ENCODE data around the gene GRID1.

The GRID1 gene

GRCh38 chr10:86293396-86293791 lies 73.2 kb downstream of the GRID1 start:
- Mint-ChIP-seq H3K36me3 (ENCODE audit: low read depth) (no peaks in the 10 kb centered on the region), H3K27ac (no peak overlapping the region), H3K4me3 (no peak overlapping the region), H3K9me3 (no peaks in the 10 kb centered on the region), H3K4me1 (ENCODE audit: low read depth) (no peaks in the 10 kb centered on the region), H3K27me3 (peaks cover 2% of the 10 kb centered on the region)
- intact Hi-C loops (cut with micrococcal nuclease): no loop called here

GRCh38 chr10:86292462-86293395 lies 73.9 kb downstream of the GRID1 start:
- Mint-ChIP-seq H3K36me3 (ENCODE audit: low read depth) (no peaks in the 10 kb centered on the region), H3K27me3 (peaks cover 2% of the 10 kb centered on the region), H3K4me1 (ENCODE audit: low read depth) (no peaks in the 10 kb centered on the region), H3K27ac (no peak overlapping the region), H3K9me3 (no peaks in the 10 kb centered on the region), H3K4me3 (no peak overlapping the region)
- intact Hi-C loops (cut with micrococcal nuclease): no loop called here

- Mint-ChIP-seq H3K4me1 (ENCODE audit: low read depth) (no peaks in the 10 kb centered on the region), H3K36me3 (ENCODE audit: low read depth) (no peaks in the 10 kb centered on the region), H3K27ac (no peak overlapping the region), H3K4me3 (no peak overlapping the region), H3K9me3 (no peaks in the 10 kb centered on the region), H3K27me3 (peaks cover 2% of the 10 kb centered on the region)
- intact Hi-C loops (cut with micrococcal nuclease): no loop called here
Observed at GRCh38 chr10:86291616-86292340, 74.8 kb downstream of the GRID1 start.

- H3K27me3 Mint-ChIP-seq: peaks cover 2% of the 10 kb centered on the region
- no peak overlapping the region for H3K27ac Mint-ChIP-seq
- H3K4me1 Mint-ChIP-seq (ENCODE audit: low read depth): no peaks in the 10 kb centered on the region
- H3K4me3 Mint-ChIP-seq: no peak overlapping the region
- H3K36me3 Mint-ChIP-seq (ENCODE audit: low read depth): no peaks in the 10 kb centered on the region
- H3K9me3 Mint-ChIP-seq: no peaks in the 10 kb centered on the region
- intact Hi-C loops (cut with micrococcal nuclease): no loop called here
Observed at GRCh38 chr10:86290933-86291615, 75.5 kb downstream of the GRID1 start.

- peaks cover 2% of the 10 kb centered on the region for H3K27me3 Mint-ChIP-seq
- no peaks in the 10 kb centered on the region for H3K9me3 Mint-ChIP-seq
- H3K27ac Mint-ChIP-seq: no peak overlapping the region
- no peaks in the 10 kb centered on the region for H3K4me1 Mint-ChIP-seq (ENCODE audit: low read depth)
- H3K4me3 Mint-ChIP-seq: no peak overlapping the region
- no peaks in the 10 kb centered on the region for H3K36me3 Mint-ChIP-seq (ENCODE audit: low read depth)
- intact Hi-C loops (cut with micrococcal nuclease): no loop called here
Observed at GRCh38 chr10:86289577-86289868, 77.1 kb downstream of the GRID1 start.

- Mint-ChIP-seq H3K4me1 (ENCODE audit: low read depth) (no peaks in the 10 kb centered on the region), H3K4me3 (no peak overlapping the region), H3K27me3 (peaks cover 2% of the 10 kb centered on the region), H3K36me3 (ENCODE audit: low read depth) (no peaks in the 10 kb centered on the region), H3K27ac (no peak overlapping the region), H3K9me3 (no peaks in the 10 kb centered on the region)
- intact Hi-C loops (cut with micrococcal nuclease): no loop called here
Observed at GRCh38 chr10:86288695-86289576, 77.7 kb downstream of the GRID1 start.

- no peak overlapping the region for H3K4me3 Mint-ChIP-seq
- H3K9me3 Mint-ChIP-seq: no peaks in the 10 kb centered on the region
- H3K27ac Mint-ChIP-seq: no peak overlapping the region
- no peaks in the 10 kb centered on the region for H3K4me1 Mint-ChIP-seq (ENCODE audit: low read depth)
- H3K27me3 Mint-ChIP-seq: peaks cover 2% of the 10 kb centered on the region
- intact Hi-C loops (cut with micrococcal nuclease): no loop called here
- H3K36me3 Mint-ChIP-seq (ENCODE audit: low read depth): no peaks in the 10 kb centered on the region
Observed at GRCh38 chr10:86287966-86288579, 78.5 kb downstream of the GRID1 start.

GRCh38 chr10:86287110-86287793 lies 79.3 kb downstream of the GRID1 start:
- no peaks in the 10 kb centered on the region for H3K36me3 Mint-ChIP-seq (ENCODE audit: low read depth)
- H3K4me1 Mint-ChIP-seq (ENCODE audit: low read depth): no peaks in the 10 kb centered on the region
- H3K27me3 Mint-ChIP-seq: peaks cover 2% of the 10 kb centered on the region
- no peaks in the 10 kb centered on the region for H3K9me3 Mint-ChIP-seq
- H3K27ac Mint-ChIP-seq: no peak overlapping the region
- intact Hi-C loops (cut with micrococcal nuclease): no loop called here
- no peak overlapping the region for H3K4me3 Mint-ChIP-seq

GRCh38 chr10:86286236-86287109 lies 80.1 kb downstream of the GRID1 start:
- Mint-ChIP-seq H3K4me3 (no peak overlapping the region), H3K27me3 (peaks cover 2% of the 10 kb centered on the region)
- intact Hi-C loops (cut with micrococcal nuclease): no loop called here

GRCh38 chr10:86285136-86285790 lies 81.3 kb downstream of the GRID1 start:
- intact Hi-C loops (cut with micrococcal nuclease): no loop called here
- Mint-ChIP-seq H3K4me3 (no peak overlapping the region), H3K27me3 (peaks cover 2% of the 10 kb centered on the region), H3K9me3 (peaks cover 8% of the 10 kb centered on the region), H3K27ac (no peak overlapping the region), H3K4me1 (ENCODE audit: low read depth) (no peaks in the 10 kb centered on the region), H3K36me3 (ENCODE audit: low read depth) (no peaks in the 10 kb centered on the region)

More at GRCh38 chr10:86286236-86287109, 80.1 kb downstream of the GRID1 start:
- no peaks in the 10 kb centered on the region for H3K9me3 Mint-ChIP-seq
- H3K36me3 Mint-ChIP-seq (ENCODE audit: low read depth): no peaks in the 10 kb centered on the region
- no peaks in the 10 kb centered on the region for H3K4me1 Mint-ChIP-seq (ENCODE audit: low read depth)
- no peak overlapping the region for H3K27ac Mint-ChIP-seq

GRCh38 chr10:86284355-86285105 lies 82.1 kb downstream of the GRID1 start:
- Mint-ChIP-seq H3K27ac (no peak overlapping the region), H3K27me3 (peaks cover 2% of the 10 kb centered on the region), H3K36me3 (ENCODE audit: low read depth) (no peaks in the 10 kb centered on the region), H3K9me3 (peaks cover 9% of the 10 kb centered on the region), H3K4me3 (no peak overlapping the region), H3K4me1 (ENCODE audit: low read depth) (no peaks in the 10 kb centered on the region)
- intact Hi-C loops (cut with micrococcal nuclease): no loop called here

Data from dendritic cell treated with granulocyte-macrophage colony-stimulating factor and Interleukin-4, amounts not matched to agents 40 ng/mL and 50 ng/mL, for 4 days (primary cell).